HepG2 (cell line): Measurements from ENCODE around the gene ATAD3A. TPM values are rescaled to one million over a fixed set of nuclear protein-coding genes. Genes with fewer than 3 reads are reported as not detected.

Source experiments
- ATAC-seq: fragments of 200-7000 bp; cut with Tn5 transposase; 3 replicates; pipeline ENCODE4 v1.9.1; 2020; ENCODE audit warnings: mild to moderate bottlenecking, moderate library complexity
- BruUV-seq: library from RNA; stranded (reverse); fragments of 400-500 nt; replicated peaks from 2 replicates; lab custom pipeline; 2021; lab: Mats Ljungman, UMichigan
- CTCF ChIA-PET: fragments of 300-600 bp; formaldehyde crosslinking; extraction: SDS; loops from one replicate; lab custom pipeline; 2021; ENCODE audit warnings: low total read pairs, inconsistent platforms, low intra/inter-chr PET ratio; lab: Yijun Ruan, JAX
- POLR2A ChIA-PET: fragments of 350-600 bp; sonication (Branson Sonifier 250); formaldehyde crosslinking; loops from one replicate; lab custom pipeline; 2020; ENCODE audit warnings: antibody characterized with exemption, inconsistent platforms; lab: Yijun Ruan, JAX
- DNase-seq: peaks from one replicate; pipeline ENCODE4 v3.0.0-alpha.2; 2015; ENCODE audit warnings: low spot score
- FAIRE-seq: peaks from 3 replicates; lab custom pipeline; 2011; peaks lifted over from hg19 to GRCh38; lab: Jason Lieb, UNC
- H2AFZ ChIP-seq: one replicate; pipeline ENCODE4 v1.6.1; 2011; ENCODE audit warnings: low read length, inconsistent platforms
- H3K27ac ChIP-seq: fragments of 300-600 bp; 3 replicates; pipeline ENCODE4 v1.8.0; 2011; ENCODE audit warnings: mixed run types, mild to moderate bottlenecking, mixed read lengths, low read length, inconsistent platforms; ENCODE audit not compliant: insufficient read depth; ENCODE audit errors: extremely low read length
- H3K27me3 ChIP-seq, 2 experiments: fragments of 200-600 bp in 1 of 2; 2 replicates in 1 of 2; 3 replicates in 1 of 2; pipeline versions ENCODE4 v1.6.0 to v1.8.0; 2011; ENCODE audit warnings: low read length in 2 of 2, mild to moderate bottlenecking in 2 of 2, moderate library complexity in 2 of 2, inconsistent platforms in 1 of 2; ENCODE audit not compliant: insufficient read depth in 2 of 2, control insufficient read depth in 1 of 2
- H3K36me3 ChIP-seq, 2 experiments: fragments of 200-600 bp in 1 of 2; replicated peaks in 1 of 2; 2 replicates in 1 of 2; 3 replicates in 1 of 2; pipeline versions ENCODE4 v1.5.1 to v1.8.0; 2011; ENCODE audit warnings: low read length in 2 of 2, inconsistent platforms in 1 of 2; ENCODE audit not compliant: insufficient read depth in 2 of 2, control insufficient read depth in 1 of 2
- H3K4me1 ChIP-seq: 2 replicates; pipeline ENCODE4 v1.5.1; 2012; ENCODE audit warnings: low read length, inconsistent platforms; ENCODE audit not compliant: insufficient read depth
- H3K4me2 ChIP-seq: 2 replicates; pipeline ENCODE4 v1.6.0; 2011; ENCODE audit warnings: low read depth, low read length, inconsistent platforms
- H3K4me3 ChIP-seq, 3 experiments: fragments of 200-600 bp in 1 of 3; sonication (generic), shearing (Covaris generic) in 1 of 3; replicated peaks in 1 of 3; 2 replicates each; pipeline ENCODE4 v1.5.1; 2011 to 2016; ENCODE audit warnings: low read length in 3 of 3, inconsistent platforms in 2 of 3, low read depth in 2 of 3, mild to moderate bottlenecking in 2 of 3, control low read depth in 1 of 3, mixed read lengths in 1 of 3; ENCODE audit not compliant: insufficient read depth in 1 of 3
- H3K79me2 ChIP-seq: one replicate; pipeline ENCODE4 v1.6.1; 2011; ENCODE audit warnings: low read length, inconsistent platforms; ENCODE audit not compliant: insufficient read depth
- H3K9ac ChIP-seq: 2 replicates; pipeline ENCODE4 v1.6.0; 2011; ENCODE audit warnings: mild to moderate bottlenecking, low read depth, low read length, inconsistent platforms; ENCODE audit not compliant: insufficient read depth
- H3K9me3 ChIP-seq: 2 replicates; pipeline ENCODE4 v1.5.1; 2012; ENCODE audit warnings: mild to moderate bottlenecking, low read length
- H4K20me1 ChIP-seq: 2 replicates; pipeline ENCODE4 v1.6.0; 2011; ENCODE audit warnings: inconsistent platforms, mild to moderate bottlenecking, low read length, moderate library complexity; ENCODE audit not compliant: insufficient read depth
- CENPT ChIP-seq: sonication (generic); formaldehyde crosslinking; IDR thresholded peaks from 2 replicates; pipeline ENCODE4 v1.8.0; 2022; ENCODE audit warnings: low read depth, mild to moderate bottlenecking, moderate library complexity, missing genetic modification reagents
- FOXC1 ChIP-seq: sonication (generic); formaldehyde crosslinking; IDR thresholded peaks from 2 replicates; pipeline ENCODE4 v1.8.0; 2022; ENCODE audit warnings: mild to moderate bottlenecking, missing genetic modification reagents, borderline replicate concordance
- HDAC6 ChIP-seq: fragments of 200-600 bp; sonication (generic); IDR thresholded peaks from 2 replicates; pipeline ENCODE4 v1.7.0; 2017; ENCODE audit warnings: mild to moderate bottlenecking, antibody characterized with exemption, low read length, low read depth
- PCBP1 ChIP-seq: fragments of 200-400 bp; formaldehyde crosslinking; IDR thresholded peaks from 2 replicates; pipeline ENCODE4 v1.6.1; 2017; ENCODE audit warnings: mild to moderate bottlenecking, low read depth, low read length, borderline replicate concordance
- WGBS: methylation state at CpG from one replicate; pipeline ENCODE4 v1.1.6; 2017; ENCODE audit warnings: low lambda C conversion rate; 5-methylcytosine and 5-hydroxymethylcytosine counted together
- in situ Hi-C: cut with HindIII; loops from 2 replicates; pipeline ENCODE4 v1.10.0; 2017; ENCODE audit warnings: low pct_unique_long_range_greater_than_20kb; ENCODE audit not compliant: extremely low pct_ligation_motif_present
- intact Hi-C: fragments of 100-400 bp; cut with micrococcal nuclease; formaldehyde crosslinking; loops from one replicate; pipeline ENCODE4 v1.10.0; 2022; ENCODE audit not compliant: unreplicated experiment
- polyA plus RNA-seq, 8 experiments: library from polyadenylated mRNA; depleted of rRNA in 3 of 8; stranded (reverse) in 7 of 8; unstranded in 1 of 8; fragments of >200 nt; fragmentation: Illumina TruSeq in 4 of 8; extraction: Trizol in 4 of 8; gene quantifications; 2 replicates each; pipeline versions ENCODE4 v1.2.1 to v1.2.3, GENCODE V29; 2011 to 2016; ENCODE audit warnings: low read depth in 4 of 8, missing spikeins in 1 of 8, mixed read lengths in 1 of 8; ENCODE audit not compliant: insufficient read depth in 1 of 8
- total RNA-seq, 5 experiments: library from RNA; depleted of rRNA; stranded (reverse); fragments of >200 nt; fragmentation: Illumina TruSeq; extraction: Trizol; gene quantifications; 2 replicates each; pipeline ENCODE4 v1.2.3, GENCODE V29; 2016; ENCODE audit warnings: low read depth in 1 of 5
- TF ChIP-seq, protein P1 (sequence below): sonication (generic); formaldehyde crosslinking; IDR thresholded peaks from 2 replicates; pipeline ENCODE4 v1.4.0; 2020; ENCODE audit warnings: missing genetic modification reagents
- TF ChIP-seq, protein P2 (sequence below): sonication (generic); formaldehyde crosslinking; IDR thresholded peaks from 2 replicates; pipeline ENCODE4 v1.8.0; 2022; ENCODE audit warnings: missing genetic modification reagents, mild to moderate bottlenecking, moderate library complexity, borderline replicate concordance

The ATAD3A gene
- total and polyA plus RNA-seq, 2 of the 13 experiments (the other 11 are each of a cell fraction or from before 2014, with no cell fraction given) = 10.6 to 49.0 TPM

- ATAC-seq (no peak), FAIRE-seq (no peak), DNase-seq (no peak)
- 96% methylated on average over 14 of the region's 19 CpGs for WGBS
- no peak overlapping the region for H3K27ac ChIP-seq
- H3K9me3 ChIP-seq = no peaks in the 10 kb centered on the region
- TF ChIP-seq, protein P1, sequence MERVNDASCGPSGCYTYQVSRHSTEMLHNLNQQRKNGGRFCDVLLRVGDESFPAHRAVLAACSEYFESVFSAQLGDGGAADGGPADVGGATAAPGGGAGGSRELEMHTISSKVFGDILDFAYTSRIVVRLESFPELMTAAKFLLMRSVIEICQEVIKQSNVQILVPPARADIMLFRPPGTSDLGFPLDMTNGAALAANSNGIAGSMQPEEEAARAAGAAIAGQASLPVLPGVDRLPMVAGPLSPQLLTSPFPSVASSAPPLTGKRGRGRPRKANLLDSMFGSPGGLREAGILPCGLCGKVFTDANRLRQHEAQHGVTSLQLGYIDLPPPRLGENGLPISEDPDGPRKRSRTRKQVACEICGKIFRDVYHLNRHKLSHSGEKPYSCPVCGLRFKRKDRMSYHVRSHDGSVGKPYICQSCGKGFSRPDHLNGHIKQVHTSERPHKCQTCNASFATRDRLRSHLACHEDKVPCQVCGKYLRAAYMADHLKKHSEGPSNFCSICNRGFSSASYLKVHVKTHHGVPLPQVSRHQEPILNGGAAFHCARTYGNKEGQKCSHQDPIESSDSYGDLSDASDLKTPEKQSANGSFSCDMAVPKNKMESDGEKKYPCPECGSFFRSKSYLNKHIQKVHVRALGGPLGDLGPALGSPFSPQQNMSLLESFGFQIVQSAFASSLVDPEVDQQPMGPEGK (CRISPR knock-in tag) = no peak
- no peak for TF ChIP-seq FOXC1 (CRISPR knock-in tag)
- TF ChIP-seq PCBP1 = no peak
- no peak for TF ChIP-seq HDAC6
- TF ChIP-seq CENPT (CRISPR knock-in tag) = no peak
- TF ChIP-seq, protein P2, sequence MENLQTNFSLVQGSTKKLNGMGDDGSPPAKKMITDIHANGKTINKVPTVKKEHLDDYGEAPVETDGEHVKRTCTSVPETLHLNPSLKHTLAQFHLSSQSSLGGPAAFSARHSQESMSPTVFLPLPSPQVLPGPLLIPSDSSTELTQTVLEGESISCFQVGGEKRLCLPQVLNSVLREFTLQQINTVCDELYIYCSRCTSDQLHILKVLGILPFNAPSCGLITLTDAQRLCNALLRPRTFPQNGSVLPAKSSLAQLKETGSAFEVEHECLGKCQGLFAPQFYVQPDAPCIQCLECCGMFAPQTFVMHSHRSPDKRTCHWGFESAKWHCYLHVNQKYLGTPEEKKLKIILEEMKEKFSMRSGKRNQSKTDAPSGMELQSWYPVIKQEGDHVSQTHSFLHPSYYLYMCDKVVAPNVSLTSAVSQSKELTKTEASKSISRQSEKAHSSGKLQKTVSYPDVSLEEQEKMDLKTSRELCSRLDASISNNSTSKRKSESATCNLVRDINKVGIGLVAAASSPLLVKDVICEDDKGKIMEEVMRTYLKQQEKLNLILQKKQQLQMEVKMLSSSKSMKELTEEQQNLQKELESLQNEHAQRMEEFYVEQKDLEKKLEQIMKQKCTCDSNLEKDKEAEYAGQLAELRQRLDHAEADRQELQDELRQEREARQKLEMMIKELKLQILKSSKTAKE (CRISPR knock-in tag) = no peak
- H3K4me3 ChIP-seq = no peak overlapping the region
- ChIA-PET POLR2A (no interaction called here), CTCF (no interaction called here)
- no peaks in the 10 kb centered on the region for H3K79me2 ChIP-seq
- H3K9ac ChIP-seq = no peak overlapping the region
- no TSS peak for BruUV-seq
- H4K20me1 ChIP-seq = no peaks in the 10 kb centered on the region
- H3K36me3 ChIP-seq = peaks cover 3 to 7% of the 10 kb centered on the region in 2 experiments; a peak in 2 of 5 replicates
- no peak overlapping the region for H2AFZ ChIP-seq
- no peaks in the 10 kb centered on the region for H3K4me1 ChIP-seq
- H3K4me2 ChIP-seq = no peak overlapping the region
- no peaks in the 10 kb centered on the region for H3K27me3 ChIP-seq
- intact Hi-C loops = no loop called here
- in situ Hi-C loops = no loop called here
Measured at GRCh38 chr1:1547476-1547875, 35.5 kb downstream of the ATAD3A start.
